A549 (cell line): ENCODE data around the gene RIOX2.

Experiments used
- CTCF ChIP-seq: fragments of >200 bp; sonication (Bioruptor Twin); formaldehyde crosslinking; IDR thresholded peaks from 3 replicates; pipeline ENCODE4 v1.5.1; 2016
- NFE2L2 ChIP-seq: fragments of 150-350 bp; conservative IDR thresholded peaks from 2 replicates; pipeline ENCODE4 v1.6.1; 2014; ENCODE audit warnings: low read length
- REST ChIP-seq: fragments of 200-600 bp; sonication (generic); IDR thresholded peaks from 2 replicates; pipeline ENCODE4 v1.6.1; 2016; ENCODE audit warnings: antibody characterized with exemption, mild to moderate bottlenecking, moderate library complexity
- RNF2 ChIP-seq: fragments of 200-600 bp; sonication (generic); IDR thresholded peaks from 2 replicates; pipeline ENCODE4 v1.6.1; 2016; ENCODE audit warnings: low read depth, mild to moderate bottlenecking, antibody characterized with exemption, moderate library complexity, borderline replicate concordance
- TP53 ChIP-seq: fragments of 250-450 bp; sonication (Bioruptor Pico); IDR thresholded peaks from 2 replicates; pipeline ENCODE4 v1.5.0; 2021; ENCODE audit warnings: mild to moderate bottlenecking, moderate library complexity

GRCh38 chr3:97948351-97949109 is 23.7 kb downstream of the RIOX2 start:
- TF ChIP-seq CTCF (no peak), NFE2L2 (no peak), TP53 (CRISPR knock-in tag) (no peak), REST (no peak), RNF2 (no peak)
